Mucosa of stomach (tissue), 1 donor: ENCODE data around the gene SELL.

Experiments
- H3K27me3 ChIP-seq: one replicate; pipeline ENCODE4 v1.7.0; 2013; ENCODE audit warnings: mild to moderate bottlenecking, low read length; ENCODE audit not compliant: control insufficient read depth, insufficient read depth
- H3K36me3 ChIP-seq: one replicate; pipeline ENCODE4 v1.7.0; 2013; ENCODE audit warnings: low read length; ENCODE audit not compliant: control insufficient read depth, insufficient read depth
- H3K4me1 ChIP-seq: one replicate; pipeline ENCODE4 v1.7.0; 2013; ENCODE audit warnings: mild to moderate bottlenecking, low read length; ENCODE audit not compliant: control insufficient read depth, insufficient read depth
- H3K4me3 ChIP-seq: one replicate; pipeline ENCODE4 v1.7.0; 2013; ENCODE audit warnings: low read length
- H3K9ac ChIP-seq: one replicate; pipeline ENCODE4 v1.7.0; 2013; ENCODE audit warnings: mild to moderate bottlenecking, low read length, moderate library complexity
- H3K9me3 ChIP-seq: one replicate; pipeline ENCODE4 v1.7.0; 2013; ENCODE audit warnings: mild to moderate bottlenecking, low read length, moderate library complexity; ENCODE audit not compliant: control insufficient read depth
- donor health status: Pancreatic carcinoma.

The SELL gene

GRCh38 chr1:169650551-169650950, 60.9 kb downstream of the SELL start:
- Histone ChIP-seq H3K9ac (no peak overlapping the region), H3K36me3 (no peaks in the 10 kb centered on the region)

DNA sequence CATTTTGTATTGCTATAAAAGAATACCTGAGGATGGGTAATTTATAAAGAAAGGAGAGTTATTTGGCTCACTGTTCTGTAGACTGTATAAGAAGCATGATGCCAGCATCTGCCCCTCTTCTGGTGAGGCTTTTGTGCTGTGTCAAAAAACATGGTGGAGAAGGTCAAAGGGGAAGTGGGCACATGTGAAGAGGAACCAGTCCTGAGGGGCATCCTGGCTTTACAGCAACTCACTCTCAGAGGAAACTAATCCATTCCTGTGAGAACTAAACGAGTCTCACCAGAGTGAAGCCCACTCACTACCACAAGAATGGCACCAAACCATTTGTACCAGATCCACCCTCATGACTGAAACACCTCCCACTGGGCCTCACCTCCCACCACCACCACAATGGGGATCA, 62.7 kb downstream of the SELL start:
- H3K9ac ChIP-seq: no peak overlapping the region
- H3K36me3 ChIP-seq: no peaks in the 10 kb centered on the region
- no peaks in the 10 kb centered on the region for H3K27me3 ChIP-seq
- H3K4me3 ChIP-seq: no peak overlapping the region
- H3K9me3 ChIP-seq: no peaks in the 10 kb centered on the region
- H3K4me1 ChIP-seq: no peaks in the 10 kb centered on the region

More at GRCh38 chr1:169650551-169650950, 60.9 kb downstream of the SELL start:
- Histone ChIP-seq H3K4me1 (no peaks in the 10 kb centered on the region), H3K4me3 (no peak overlapping the region), H3K9me3 (no peaks in the 10 kb centered on the region), H3K27me3 (no peaks in the 10 kb centered on the region)

DNA sequence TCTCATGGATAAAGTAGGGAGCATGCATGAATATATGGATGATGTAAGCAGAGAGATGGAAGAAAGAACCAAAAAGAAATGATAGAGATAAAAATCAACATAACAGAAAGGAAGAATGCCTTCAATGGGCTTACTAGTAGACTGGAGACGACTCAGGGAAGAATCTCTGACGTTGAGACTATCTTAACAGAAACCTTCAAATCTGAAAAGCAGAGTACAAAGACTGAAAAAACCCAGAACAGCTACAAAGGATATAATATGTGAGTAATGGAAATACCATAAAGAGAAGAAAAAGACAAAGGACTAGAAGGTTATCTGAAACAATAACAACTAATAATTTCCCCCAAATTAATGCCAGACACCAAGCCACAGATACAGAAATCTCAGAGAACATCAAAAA, 63.2 kb downstream of the SELL start:
- Histone ChIP-seq H3K27me3 (no peaks in the 10 kb centered on the region), H3K4me3 (no peak overlapping the region), H3K4me1 (no peaks in the 10 kb centered on the region), H3K9me3 (no peaks in the 10 kb centered on the region), H3K36me3 (no peaks in the 10 kb centered on the region), H3K9ac (no peak overlapping the region)

- no peaks in the 10 kb centered on the region for H3K36me3 ChIP-seq
- no peaks in the 10 kb centered on the region for H3K9me3 ChIP-seq
- H3K27me3 ChIP-seq: no peaks in the 10 kb centered on the region
- H3K4me3 ChIP-seq: no peak overlapping the region
- no peak overlapping the region for H3K9ac ChIP-seq
- H3K4me1 ChIP-seq: no peaks in the 10 kb centered on the region
Measured at GRCh38 chr1:169647512-169647911, 63.9 kb downstream of the SELL start.

DNA sequence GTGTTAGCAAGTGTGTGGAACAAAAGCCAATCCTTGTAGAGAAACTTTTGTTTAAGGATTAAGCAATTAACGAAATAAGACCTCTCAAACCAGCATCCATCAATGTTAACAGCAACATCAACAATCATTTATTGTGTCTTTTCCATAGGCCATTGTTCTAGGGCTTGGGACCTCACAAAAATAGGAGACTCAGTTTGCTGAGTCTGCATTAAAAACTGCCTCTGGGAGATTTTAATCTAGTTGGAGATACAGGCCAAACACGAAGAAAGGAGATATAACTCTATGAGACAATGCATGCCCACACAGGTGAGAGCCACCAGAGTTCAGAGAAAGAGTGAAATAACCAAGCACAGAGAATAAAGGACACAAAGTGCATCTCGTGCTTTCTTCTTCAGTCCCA, 67.1 kb downstream of the SELL start:
- Histone ChIP-seq H3K9ac (no peak overlapping the region), H3K4me1 (no peaks in the 10 kb centered on the region), H3K9me3 (no peaks in the 10 kb centered on the region), H3K27me3 (no peaks in the 10 kb centered on the region), H3K36me3 (no peaks in the 10 kb centered on the region), H3K4me3 (no peak overlapping the region)
